GM19099 (cell line): ENCODE data around the gene MLIP.

Experiments
- POLR2A ChIP-seq: IDR thresholded peaks from 3 replicates; pipeline ENCODE4 v1.6.1; 2011; ENCODE audit warnings: low read depth; ENCODE audit not compliant: insufficient read length; ENCODE audit errors: extremely low read depth

Gene MLIP

GRCh38 chr6:54087721-54088120, 23.5 kb upstream of the MLIP start:
- TF ChIP-seq POLR2A, result no peak

GRCh38 chr6:54093326-54093948, 17.8 kb upstream of the MLIP start:
- no peak for TF ChIP-seq POLR2A

DNA sequence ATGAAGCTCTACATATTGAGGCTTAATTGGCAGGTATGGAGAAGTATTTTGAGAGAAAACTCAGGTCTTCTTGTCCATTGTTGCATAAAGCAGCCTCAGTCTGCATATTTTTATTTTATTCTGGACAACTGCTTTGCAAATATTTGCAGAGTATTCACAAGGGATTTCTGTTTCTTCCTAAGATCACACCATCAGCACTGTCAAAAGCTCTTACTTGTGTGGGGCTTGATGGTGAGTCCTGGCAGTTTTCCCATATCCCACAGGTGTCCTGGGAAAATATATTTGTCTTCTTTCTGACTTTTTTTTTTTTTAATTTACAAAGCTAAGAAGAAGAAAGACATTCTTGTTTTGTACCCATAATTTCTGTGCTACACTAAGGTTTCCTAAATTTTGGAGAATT, 16.9 kb upstream of the MLIP start:
- TF ChIP-seq POLR2A, result no peak

- no peak for TF ChIP-seq POLR2A
Observed at GRCh38 chr6:54094786-54095185, 16.5 kb upstream of the MLIP start.

DNA sequence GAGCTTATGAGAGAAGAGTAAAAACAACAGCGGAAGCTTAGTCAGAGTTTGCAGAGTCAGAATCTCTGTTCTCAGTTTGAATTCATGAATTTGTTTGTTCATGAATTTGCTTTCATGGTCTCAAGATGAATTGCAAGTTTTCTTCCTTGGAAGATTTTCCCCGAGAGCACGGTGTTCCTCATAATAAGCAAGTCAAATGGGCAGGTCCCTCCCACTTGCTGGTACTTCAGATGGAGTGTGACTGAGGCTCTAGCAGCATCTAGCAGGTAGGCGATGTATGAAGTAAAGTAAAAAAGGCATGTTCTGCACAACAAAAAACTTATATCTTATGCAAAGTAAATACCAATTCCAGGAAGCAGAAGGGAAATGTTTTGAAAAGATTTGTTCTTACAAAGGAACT, 15.5 kb upstream of the MLIP start:
- TF ChIP-seq POLR2A, result no peak

DNA sequence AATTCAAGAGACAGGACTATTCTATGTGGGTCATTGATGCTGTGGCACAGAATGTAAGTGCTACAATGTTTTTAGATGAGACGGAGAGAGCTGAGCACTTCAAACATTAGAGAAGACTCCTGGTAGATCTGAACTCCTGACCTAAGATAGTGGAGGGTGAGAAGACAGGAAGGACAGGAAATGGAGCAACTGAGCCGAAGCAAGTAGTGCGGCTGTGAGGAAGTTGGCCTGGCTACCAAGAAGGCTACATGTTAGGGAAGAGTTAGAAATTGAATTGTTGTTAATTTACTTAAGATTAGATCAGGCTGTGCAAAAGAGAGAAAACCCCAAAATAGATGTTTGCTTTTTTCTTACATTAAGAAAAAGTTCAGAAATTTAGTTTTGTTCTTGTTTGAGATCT, 14.4 kb upstream of the MLIP start:
- no peak for TF ChIP-seq POLR2A

DNA sequence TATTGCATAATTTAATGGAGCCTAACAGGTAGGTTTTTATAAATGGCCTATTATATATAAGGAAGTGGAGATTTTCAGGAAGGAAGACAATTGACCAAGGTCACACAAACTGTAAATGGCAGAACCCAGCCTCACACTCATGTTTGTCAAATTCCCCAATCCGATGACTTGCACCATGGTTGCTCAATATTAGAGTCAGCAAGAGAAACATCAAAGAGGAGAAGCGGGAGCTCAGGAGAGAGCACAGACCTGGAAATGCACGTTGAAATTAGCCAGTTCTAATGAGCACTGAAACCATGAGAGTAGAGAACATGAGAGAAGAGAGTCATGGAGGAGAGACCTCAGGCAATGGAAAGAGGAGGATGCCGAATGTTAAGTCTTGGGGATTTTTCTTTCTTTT, 13.5 kb upstream of the MLIP start:
- TF ChIP-seq POLR2A, result no peak

GRCh38 chr6:54098450-54099044, 12.7 kb upstream of the MLIP start:
- no peak for TF ChIP-seq POLR2A

GRCh38 chr6:54099225-54099624, 12.0 kb upstream of the MLIP start:
- no peak for TF ChIP-seq POLR2A

GRCh38 chr6:54100411-54101006, 10.7 kb upstream of the MLIP start:
- TF ChIP-seq POLR2A, result no peak

DNA sequence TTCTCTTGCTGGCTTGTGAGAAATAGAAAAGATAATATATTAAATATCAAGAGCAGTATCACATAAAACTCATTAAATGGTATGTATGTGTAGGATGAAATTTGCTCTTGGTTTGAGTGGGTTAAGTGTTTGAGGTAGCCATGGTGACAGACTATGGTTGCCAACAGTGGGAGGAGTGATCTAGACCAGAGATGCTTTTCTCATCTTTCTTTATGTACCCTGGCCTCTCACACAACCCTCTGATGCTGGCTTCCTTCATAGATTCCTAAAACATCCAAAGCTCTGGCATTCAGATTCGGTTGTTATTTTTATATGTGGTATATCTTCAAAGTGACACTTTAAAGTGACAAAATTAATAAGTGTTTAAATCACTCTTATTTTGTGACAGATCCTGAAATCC, 9.0 kb upstream of the MLIP start:
- no peak for TF ChIP-seq POLR2A

- no peak for TF ChIP-seq POLR2A
Observed at GRCh38 chr6:54103497-54103896, 7.7 kb upstream of the MLIP start.

GRCh38 chr6:54106727-54107126, 4.5 kb upstream of the MLIP start:
- no peak for TF ChIP-seq POLR2A

DNA sequence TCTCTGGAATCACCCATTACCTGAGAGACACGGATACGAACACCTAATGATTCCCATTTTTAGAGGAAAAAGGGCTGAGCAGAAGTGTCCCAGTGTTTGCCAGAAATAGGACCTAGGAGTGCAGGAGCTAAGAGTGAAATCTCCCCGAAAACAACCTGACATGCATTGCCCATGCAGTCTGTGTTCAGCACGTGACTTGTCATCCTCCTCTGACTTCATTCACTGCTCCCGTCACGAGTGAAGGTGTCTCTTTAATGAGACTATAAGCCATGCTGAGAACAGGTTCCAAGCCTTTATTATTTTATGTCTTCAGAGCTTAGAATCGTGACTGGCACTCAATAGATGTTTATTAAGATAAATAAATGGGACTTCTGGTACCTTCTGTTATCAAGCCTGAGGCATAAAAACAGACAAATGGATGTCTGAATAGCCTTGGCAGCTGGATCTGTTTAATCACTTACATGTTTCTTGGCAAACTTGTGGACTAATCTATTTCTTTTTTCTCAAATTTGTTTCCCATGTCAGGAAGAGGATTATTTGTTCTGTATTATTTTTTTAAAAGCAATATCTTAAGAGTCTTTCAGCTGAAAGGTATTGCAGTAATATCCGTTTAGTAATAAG, 3.7 kb upstream of the MLIP start:
- TF ChIP-seq POLR2A, result no peak

DNA sequence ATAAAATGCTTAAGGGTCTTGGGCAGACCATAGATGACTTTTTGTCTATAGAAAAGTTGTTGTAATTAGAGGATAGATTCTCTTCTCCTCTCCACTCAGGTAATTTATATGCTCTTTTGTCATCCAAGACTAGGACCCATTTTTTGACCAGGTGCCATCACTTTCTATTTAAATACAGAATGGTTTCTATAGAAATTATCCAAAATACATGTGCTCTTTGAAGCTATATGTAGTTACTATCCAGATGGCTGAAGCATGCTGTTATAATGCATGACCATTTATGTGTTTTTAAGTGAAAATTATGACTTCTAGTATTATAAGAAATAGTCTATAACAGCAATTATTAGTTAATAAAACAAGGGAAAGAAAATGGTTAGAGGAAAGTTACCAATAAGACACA, 3.0 kb upstream of the MLIP start:
- TF ChIP-seq POLR2A, result no peak

DNA sequence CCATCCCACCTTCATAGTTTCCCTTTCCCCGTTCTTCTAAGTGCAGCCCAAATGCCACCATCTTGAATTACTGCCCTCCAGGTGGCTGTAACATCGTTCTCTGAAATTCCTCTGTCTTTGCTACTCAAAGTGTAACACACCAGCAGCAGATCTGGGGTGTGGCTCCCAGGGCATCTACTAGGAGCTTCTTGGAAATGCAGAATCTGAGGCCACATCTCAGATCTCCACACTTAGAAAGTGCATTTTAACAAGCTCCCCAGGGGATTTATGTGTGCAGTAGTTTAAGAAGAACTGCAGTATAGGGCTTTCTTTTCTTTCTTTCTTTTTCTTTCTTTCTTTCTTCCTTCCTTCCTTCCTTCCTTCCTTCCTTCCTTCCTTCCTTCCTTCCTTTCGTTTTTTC, 1.7 kb upstream of the MLIP start:
- TF ChIP-seq POLR2A, result no peak
